K562 (cell line): Measurements from ENCODE around the gene C4A. TPM values are rescaled to one million over a fixed set of nuclear protein-coding genes. Genes with fewer than 3 reads are reported as not detected.
A peak's percentile ranks its signal among the peaks of the same experiment; 100 is the strongest.

Source experiments
- ATAC-seq: fragments of 200-7000 bp; cut with Tn5 transposase; 3 replicates; pipeline ENCODE4 v1.9.1; 2020; ENCODE audit warnings: moderate library complexity
- BruUV-seq: library from RNA; stranded (reverse); fragments of 400-500 nt; replicated peaks from 2 replicates; lab custom pipeline; 2021; lab: Mats Ljungman, UMichigan
- CTCF ChIA-PET: fragments of 300-600 bp; formaldehyde crosslinking; extraction: SDS; loops from one replicate; lab custom pipeline; 2021; ENCODE audit warnings: low intra/inter-chr PET ratio; lab: Yijun Ruan, JAX
- POLR2A ChIA-PET: fragments of 300-600, 350-650 bp; sonication (Branson Sonifier 250); formaldehyde crosslinking; extraction: SDS; loops from one replicate; lab custom pipeline; 2021; ENCODE audit warnings: antibody characterized with exemption, inconsistent platforms; lab: Yijun Ruan, JAX
- DNase-seq, 4 experiments: peaks; one replicate each; pipeline versions ENCODE4 v3.0.0 to v3.0.0-alpha.2; 2011 to 2018; ENCODE audit warnings: low spot score in 3 of 4, mixed read lengths in 3 of 4; ENCODE audit errors: extremely low read depth in 1 of 4
- FAIRE-seq: peaks from 2 replicates; lab custom pipeline; 2011; peaks lifted over from hg19 to GRCh38; lab: Jason Lieb, UNC
- H2AFZ ChIP-seq: 2 replicates; pipeline ENCODE4 v1.6.0; 2011; ENCODE audit warnings: low read depth, low read length, control low read depth, inconsistent platforms
- H3K27ac ChIP-seq: fragments of 200-600 bp; 3 replicates; pipeline ENCODE4 v1.8.0; 2011; ENCODE audit warnings: low read depth, mild to moderate bottlenecking, control low read depth, inconsistent platforms, low read length, moderate library complexity, mixed read lengths; ENCODE audit errors: extremely low read depth
- H3K27me3 ChIP-seq, 2 experiments: fragments of 300-600 bp in 1 of 2; 2 replicates in 1 of 2; 3 replicates in 1 of 2; pipeline versions ENCODE4 v1.6.0 to v1.8.0; 2011; ENCODE audit warnings: inconsistent platforms in 2 of 2, low read length in 2 of 2, mild to moderate bottlenecking in 1 of 2, mixed read lengths in 1 of 2, moderate library complexity in 1 of 2; ENCODE audit not compliant: control insufficient read depth in 2 of 2, insufficient read depth in 2 of 2
- H3K36me3 ChIP-seq: fragments of 300-600 bp; 3 replicates; pipeline ENCODE4 v1.8.0; 2011; ENCODE audit warnings: mild to moderate bottlenecking, low read length, inconsistent platforms; ENCODE audit not compliant: control insufficient read depth, insufficient read depth
- H3K4me1 ChIP-seq, 2 experiments: fragments of 200-600 bp in 1 of 2; replicated peaks in 1 of 2; 2 replicates in 1 of 2; 3 replicates in 1 of 2; pipeline versions ENCODE4 v1.5.1 to v1.8.0; 2011; ENCODE audit warnings: inconsistent platforms in 2 of 2, low read length in 2 of 2, mild to moderate bottlenecking in 1 of 2, mixed read lengths in 1 of 2, moderate library complexity in 1 of 2; ENCODE audit not compliant: control insufficient read depth in 2 of 2, insufficient read depth in 2 of 2
- H3K4me2 ChIP-seq: 2 replicates; pipeline ENCODE4 v1.6.1; 2011; ENCODE audit warnings: low read length, control low read depth, inconsistent platforms, mixed read lengths; ENCODE audit not compliant: insufficient read depth
- H3K4me3 ChIP-seq: fragments of 200-600 bp; sonication (generic), shearing (Covaris generic); 2 replicates; pipeline ENCODE4 v1.5.1; 2016; ENCODE audit warnings: control low read depth, inconsistent platforms
- H3K79me2 ChIP-seq: fragments of 200-600 bp; 3 replicates; pipeline ENCODE4 v1.8.0; 2011; ENCODE audit warnings: low read length, inconsistent platforms; ENCODE audit not compliant: control insufficient read depth, insufficient read depth
- H3K9ac ChIP-seq, 2 experiments: 2 replicates each; pipeline versions ENCODE4 v1.6.0 to v1.6.1; 2011; ENCODE audit warnings: low read depth in 2 of 2, low read length in 2 of 2, control low read depth in 1 of 2, inconsistent platforms in 1 of 2, mild to moderate bottlenecking in 1 of 2, mixed read lengths in 1 of 2; ENCODE audit not compliant: insufficient read depth in 1 of 2
- H3K9me1 ChIP-seq: one replicate; pipeline ENCODE4 v1.6.0; 2011; ENCODE audit warnings: inconsistent platforms, mild to moderate bottlenecking, low read length, moderate library complexity; ENCODE audit not compliant: control insufficient read depth, insufficient read depth
- H3K9me3 ChIP-seq: replicated peaks from 2 replicates; pipeline ENCODE4 v1.5.1; 2011; ENCODE audit warnings: low read depth, low read length, inconsistent platforms; ENCODE audit not compliant: control insufficient read depth, insufficient read depth
- H4K20me1 ChIP-seq: replicated peaks from 2 replicates; pipeline ENCODE4 v1.6.1; 2011; ENCODE audit warnings: low read length, inconsistent platforms, mixed read lengths; ENCODE audit not compliant: control insufficient read depth, insufficient read depth
- BACH1 ChIP-seq: fragments of 200-800 bp; sonication (Bioruptor generic); IDR thresholded peaks from 2 replicates; pipeline ENCODE4 v1.6.1; 2016; ENCODE audit warnings: missing genetic modification characterization, missing compliant biosample characterization
- BRD9 ChIP-seq: fragments of 450-650 bp; IDR thresholded peaks from 2 replicates; pipeline ENCODE4 v1.6.1; 2018; ENCODE audit warnings: low read depth; ENCODE audit not compliant: partially characterized antibody
- CBFA2T2 ChIP-seq: fragments of 450-650 bp; conservative IDR thresholded peaks from 2 replicates; pipeline ENCODE4 v1.6.1; 2017; ENCODE audit warnings: mild to moderate bottlenecking
- MEIS2 ChIP-seq: fragments of 450-650 bp; IDR thresholded peaks from 2 replicates; pipeline ENCODE4 v1.6.1; 2014; ENCODE audit warnings: mild to moderate bottlenecking; ENCODE audit not compliant: partially characterized antibody
- NCOA4 ChIP-seq: fragments of 450-650 bp; IDR thresholded peaks from 2 replicates; pipeline ENCODE4 v1.6.1; 2018; ENCODE audit warnings: mild to moderate bottlenecking; ENCODE audit not compliant: partially characterized antibody
- NR2C2 ChIP-seq, 2 experiments: fragments of 200-800 bp in 1 of 2; sonication (Bioruptor generic) in 1 of 2; sonication (generic) in 1 of 2; formaldehyde crosslinking in 1 of 2; IDR thresholded peaks; 2 replicates each; pipeline versions ENCODE4 v1.6.1 to v1.8.0; 2016 to 2022; ENCODE audit warnings: mild to moderate bottlenecking in 1 of 2, missing compliant biosample characterization in 1 of 2, missing genetic modification characterization in 1 of 2, missing genetic modification reagents in 1 of 2
- NR2F6 ChIP-seq: fragments of 450-650 bp; formaldehyde crosslinking; IDR thresholded peaks from 2 replicates; pipeline ENCODE4 v1.4.0; 2020; ENCODE audit warnings: mild to moderate bottlenecking
- RBBP5 ChIP-seq: fragments of 200-600 bp; sonication (generic); IDR thresholded peaks from 2 replicates; pipeline ENCODE4 v1.6.1; 2012; ENCODE audit warnings: borderline replicate concordance, mild to moderate bottlenecking, low read length, control low read depth, inconsistent platforms; ENCODE audit not compliant: insufficient read depth, poor library complexity, severe bottlenecking
- SMAD1 ChIP-seq: fragments of 150-350 bp; IDR thresholded peaks from 2 replicates; pipeline ENCODE4 v1.6.1; 2014; ENCODE audit warnings: low read length, low read depth; ENCODE audit not compliant: partially characterized antibody
- SMAD3 ChIP-seq: fragments of 450-650 bp; formaldehyde crosslinking; conservative IDR thresholded peaks from 2 replicates; pipeline ENCODE4 v1.4.0; 2020; ENCODE audit warnings: mild to moderate bottlenecking
- SMARCA4 ChIP-seq: fragments of 450-650 bp; IDR thresholded peaks from 2 replicates; pipeline ENCODE4 v1.6.1; 2016
- TAF1 ChIP-seq: IDR thresholded peaks from 2 replicates; pipeline ENCODE4 v1.6.1; 2011; ENCODE audit warnings: mild to moderate bottlenecking, low read length, moderate library complexity; ENCODE audit not compliant: insufficient read depth, control insufficient read depth, severe bottlenecking; ENCODE audit errors: extremely low read depth
- VEZF1 ChIP-seq: fragments of 200-800 bp; sonication (Bioruptor generic); IDR thresholded peaks from 2 replicates; pipeline ENCODE4 v1.6.1; 2017; ENCODE audit warnings: missing genetic modification characterization, missing compliant biosample characterization
- XRCC3 ChIP-seq: fragments of 450-650 bp; IDR thresholded peaks from 2 replicates; pipeline ENCODE4 v1.6.1; 2017; ENCODE audit warnings: mild to moderate bottlenecking, moderate library complexity
- ZNF316 ChIP-seq: fragments of 450-650 bp; IDR thresholded peaks from 2 replicates; pipeline ENCODE4 v1.6.1; 2016
- ZNF766 ChIP-seq: fragments of 200-800 bp; sonication (Bioruptor generic); conservative IDR thresholded peaks from 2 replicates; pipeline ENCODE4 v1.6.1; 2016; ENCODE audit warnings: missing genetic modification characterization, missing compliant biosample characterization
- WGBS: fragments of 100-300 bp; shearing (Covaris generic); methylation state at CpG from one replicate; pipeline ENCODE4 v1.1.6; 2016; ENCODE audit warnings: low coverage, mixed read lengths; ENCODE audit not compliant: insufficient coverage; ENCODE audit errors: missing lambda C conversion rate; 5-methylcytosine and 5-hydroxymethylcytosine counted together
- in situ Hi-C: fragments of 300-500 bp; cut with MboI; formaldehyde crosslinking; loops from 4 replicates; pipeline ENCODE4 v1.15.0; 2018; ENCODE audit warnings: inconsistent platforms, mixed read lengths
- intact Hi-C: fragments of 100-400 bp; cut with micrococcal nuclease; formaldehyde crosslinking; loops from 2 replicates; pipeline ENCODE4 v1.14.2; 2022
- polyA plus RNA-seq, 8 experiments: library from polyadenylated mRNA; depleted of rRNA in 4 of 8; stranded (reverse) in 5 of 8; unstranded in 3 of 8; fragments of >200 nt; fragmentation: Nextera tagmentation in 2 of 8; fragmentation: Illumina TruSeq in 1 of 8; extraction: Ambion mirVana in 2 of 8; extraction: Trizol in 1 of 8; gene quantifications; 2 replicates each; pipeline versions ENCODE4 v1.2.1 to v1.2.3, GENCODE V29; 2011 to 2014; ENCODE audit warnings: inconsistent platforms in 1 of 8, missing spikeins in 1 of 8
- total RNA-seq, 7 experiments: library from RNA; depleted of rRNA in 6 of 7; stranded (reverse); fragments of >200 nt in 6 of 7; fragmentation: Illumina TruSeq in 2 of 7; extraction: Trizol in 2 of 7; gene quantifications; 2 replicates each; pipeline versions ENCODE4 v1.2.1 to v1.2.3, GENCODE V29; 2011 to 2021; ENCODE audit warnings: low replicate concordance in 1 of 7
- TF ChIP-seq, protein P1 (sequence below), 2 experiments: fragments of 200-800 bp in 1 of 2; sonication (Bioruptor generic) in 1 of 2; sonication (generic) in 1 of 2; formaldehyde crosslinking in 1 of 2; IDR thresholded peaks in 1 of 2; conservative IDR thresholded peaks in 1 of 2; 2 replicates each; pipeline versions ENCODE4 v1.5.0 to v1.6.1; 2016 to 2020; ENCODE audit warnings: missing compliant biosample characterization in 1 of 2, missing genetic modification characterization in 1 of 2, missing genetic modification reagents in 1 of 2

Gene C4A
- total and polyA plus RNA-seq, 9 of the 15 experiments (the other 6 are each of a cell fraction or from before 2014, with no cell fraction given) = 0.27 to 7.6 (median 5.0) TPM

GRCh38 chr6:31969712-31970603 is 11.9 kb upstream of the C4A start:
- Histone ChIP-seq H3K9me1 (no peaks in the 10 kb centered on the region), H3K27me3 (no peaks in the 10 kb centered on the region), H3K79me2 (peaks cover 48% of the 10 kb centered on the region), H4K20me1 (no peaks in the 10 kb centered on the region), H3K9me3 (no peaks in the 10 kb centered on the region), H3K9ac (peak overlapping the region; percentile 90 to 96), H3K4me3 (peak overlapping the region; percentile 56), H2AFZ (no peak overlapping the region), H3K4me1 (peaks cover 56 to 61% of the 10 kb centered on the region in 2 experiments; a peak in 4 of 5 replicates), H3K36me3 (peaks cover 69% of the 10 kb centered on the region), H3K27ac (peak overlapping the region; percentile 84), H3K4me2 (peak overlapping the region; percentile 99)
- CTCF ChIA-PET = no interaction called here
- no TSS peak for BruUV-seq
- DNase-seq (peak; percentile 42 to 89 (median 68)), FAIRE-seq (peak; percentile 91), ATAC-seq (peak; percentile 37)
- in situ Hi-C loops = loop anchor here (5.0 kb wide), 1 partner anchor 47 kb away; no protein-coding TSS in a partner anchor
- intact Hi-C loops = loop anchor here (10.0 kb wide), 1 partner anchor 235 kb away; the partner anchor contains the start of gene CLIC1
- POLR2A ChIA-PET = interaction anchor here (0.6 to 5.8 kb wide), 13 partner anchors 8 to 310 kb away, joined by 3 to 74 read pairs (median 3); partner anchors contain the start of genes C6orf47, NELFE and SKIC2
- whole genome bisulfite sequencing = 49% methylated on average over 17 of the region's 17 CpGs
- no peak for TF ChIP-seq SMAD3 (CRISPR knock-in tag)
- TF ChIP-seq BRD9 = peak; percentile 24
- TF ChIP-seq RBBP5 = peak; percentile 22
- TF ChIP-seq SMARCA4 = peak; percentile 85
- 0 out of 2 replicates have a peak, but pooled peaks have one; percentile 56 for TF ChIP-seq NR2F6 (CRISPR knock-in tag)
- TF ChIP-seq ZNF766 = peak; percentile 41; the same call in 1 of the 2 replicates
- TF ChIP-seq ZNF316 = peak; percentile 96
- peak; percentile 40; the same call in 1 of the 2 replicates for TF ChIP-seq CBFA2T2
- TF ChIP-seq BACH1 = peak; percentile 76; the same call in 1 of the 2 replicates
- TF ChIP-seq, protein P1, sequence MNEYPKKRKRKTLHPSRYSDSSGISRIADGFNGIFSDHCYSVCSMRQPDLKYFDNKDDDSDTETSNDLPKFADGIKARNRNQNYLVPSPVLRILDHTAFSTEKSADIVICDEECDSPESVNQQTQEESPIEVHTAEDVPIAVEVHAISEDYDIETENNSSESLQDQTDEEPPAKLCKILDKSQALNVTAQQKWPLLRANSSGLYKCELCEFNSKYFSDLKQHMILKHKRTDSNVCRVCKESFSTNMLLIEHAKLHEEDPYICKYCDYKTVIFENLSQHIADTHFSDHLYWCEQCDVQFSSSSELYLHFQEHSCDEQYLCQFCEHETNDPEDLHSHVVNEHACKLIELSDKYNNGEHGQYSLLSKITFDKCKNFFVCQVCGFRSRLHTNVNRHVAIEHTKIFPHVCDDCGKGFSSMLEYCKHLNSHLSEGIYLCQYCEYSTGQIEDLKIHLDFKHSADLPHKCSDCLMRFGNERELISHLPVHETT (CRISPR knock-in tag; conservative IDR thresholded peaks at IDR 0.05 in 1 of 2, IDR thresholded peaks at IDR 0.05 in 1 of 2) = 0 out of 4 replicates have a peak, but pooled peaks of 1 of the 2 experiments have one; percentile 40
- peak; percentile 63 for TF ChIP-seq MEIS2
- TF ChIP-seq NR2C2 (CRISPR knock-in tag; IDR thresholded peaks at IDR 0.05) = 0 out of 2 replicates have a peak, but pooled peaks have one; percentile 5
- TF ChIP-seq NR2C2 (tag; IDR thresholded peaks at IDR 0.05) = peak; percentile 50; the same call in 1 of the 2 replicates
- TF ChIP-seq NCOA4 = peak; percentile 59
- no peak for TF ChIP-seq XRCC3
- TF ChIP-seq TAF1 = peak; percentile 31
- peak; percentile 26 for TF ChIP-seq SMAD1
- peak; percentile 58 for TF ChIP-seq VEZF1
